ENCODE measurements around the gene AKT2.

AKT2 gene

DNA sequence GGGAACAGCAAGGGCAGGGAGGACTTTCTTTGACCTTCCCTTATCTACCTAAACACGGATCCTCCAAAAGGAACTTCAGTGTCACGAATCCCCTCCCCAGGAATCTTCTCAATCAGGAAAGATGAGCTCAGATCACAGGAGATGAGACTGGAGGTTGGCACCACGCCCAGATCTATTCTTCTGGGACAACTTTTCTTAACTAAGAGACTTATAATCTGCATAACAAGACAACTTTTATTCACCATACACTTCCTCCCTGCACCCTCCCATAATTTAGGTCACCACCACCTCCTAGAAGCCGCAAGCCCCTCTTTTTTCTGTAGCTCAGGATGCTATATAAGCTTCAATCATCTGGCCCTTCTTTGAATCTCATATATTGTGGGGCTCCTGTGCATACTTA is 19.2 kb upstream of the AKT2 start:
- DNase-seq (ENCODE audit: insufficient read length, low spot score) (no peak), FAIRE-seq (no peak)
- TF ChIP-seq TAF1 (IDR thresholded peaks at IDR 0.05; ENCODE audit: low read depth, low read length) (no peak), POLR2A (IDR thresholded peaks at IDR 0.05; ENCODE audit: low read depth, low read length) (no peak), SPI1 (IDR thresholded peaks at IDR 0.05; ENCODE audit: low read depth, low read length) (no peak), PAX5 (IDR thresholded peaks at IDR 0.05; ENCODE audit: insufficient read depth, low read length, severe bottlenecking) (no peak), POLR2AphosphoS5 (IDR thresholded peaks at IDR 0.05; ENCODE audit: low read depth, low read length) (no peak), POU2F2 (IDR thresholded peaks at IDR 0.05; ENCODE audit: low read depth, low read length) (no peak)

DNA sequence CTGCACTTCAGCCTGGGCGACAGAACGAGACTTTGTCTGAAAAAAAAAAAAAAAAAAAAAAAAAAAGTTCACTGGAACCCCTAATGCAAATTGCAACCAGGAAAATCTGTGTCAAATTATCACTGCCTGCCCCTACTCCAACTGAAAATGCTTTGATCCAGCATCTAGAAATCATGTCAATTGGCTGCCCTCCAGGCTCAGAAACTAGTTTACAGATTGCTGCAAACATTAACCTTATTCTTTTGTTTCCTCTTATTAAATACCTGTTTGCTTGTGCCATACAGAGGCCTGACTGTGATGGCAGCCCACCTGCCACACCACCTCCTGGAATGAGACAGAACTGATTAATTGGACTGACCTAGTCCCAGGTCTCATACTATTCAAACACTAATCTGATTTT is 18.6 kb upstream of the AKT2 start:
- FAIRE-seq (no peak), DNase-seq (ENCODE audit: insufficient read length, low spot score) (no peak)
- TF ChIP-seq POLR2AphosphoS5 (IDR thresholded peaks at IDR 0.05; ENCODE audit: low read depth, low read length) (no peak), POLR2A (IDR thresholded peaks at IDR 0.05; ENCODE audit: low read depth, low read length) (no peak), POU2F2 (IDR thresholded peaks at IDR 0.05; ENCODE audit: low read depth, low read length) (no peak), PAX5 (IDR thresholded peaks at IDR 0.05; ENCODE audit: insufficient read depth, low read length, severe bottlenecking) (no peak), TAF1 (IDR thresholded peaks at IDR 0.05; ENCODE audit: low read depth, low read length) (no peak), SPI1 (IDR thresholded peaks at IDR 0.05; ENCODE audit: low read depth, low read length) (no peak)

DNA sequence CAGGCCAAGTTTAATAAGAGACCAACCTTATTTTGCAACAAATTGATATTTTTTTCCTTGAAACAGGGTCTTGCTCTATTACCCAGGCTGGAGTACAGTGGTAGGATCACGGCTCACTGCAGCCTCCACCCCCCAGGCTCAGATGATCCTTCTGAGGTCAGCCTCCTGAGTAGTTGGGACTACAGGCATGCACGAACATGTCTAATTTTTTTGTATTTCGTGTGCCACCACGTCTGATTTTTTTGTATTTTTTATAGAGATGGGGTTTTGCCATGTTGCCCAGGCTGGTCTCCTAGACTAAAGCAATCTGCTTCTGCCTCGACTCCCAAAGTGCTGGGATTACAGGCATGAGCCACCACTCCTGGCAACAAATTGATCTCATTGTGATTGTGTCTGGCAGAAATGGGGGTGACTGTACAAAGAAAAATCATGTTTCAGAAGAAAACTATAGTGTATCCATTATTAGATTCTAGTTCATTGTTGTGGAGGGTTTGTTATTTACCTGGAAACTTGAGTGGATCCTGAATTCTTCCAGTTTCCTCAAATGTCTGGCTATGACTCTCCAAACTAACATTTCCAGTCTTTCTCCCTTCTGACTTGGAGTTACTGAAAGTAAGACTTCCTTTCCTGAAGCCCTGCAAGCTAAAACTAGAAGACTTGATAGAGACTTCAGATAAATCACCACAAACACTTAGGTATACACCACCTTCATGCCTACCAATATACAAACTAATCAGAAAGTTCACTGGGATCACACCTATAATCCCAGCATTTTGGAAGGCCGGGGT is 17.3 kb upstream of the AKT2 start:
- no peak for DNase-seq (ENCODE audit: insufficient read length, low spot score)
- no peak for FAIRE-seq
- TF ChIP-seq POLR2A (IDR thresholded peaks at IDR 0.05; ENCODE audit: low read depth, low read length) (no peak), TAF1 (IDR thresholded peaks at IDR 0.05; ENCODE audit: low read depth, low read length) (no peak), POLR2AphosphoS5 (IDR thresholded peaks at IDR 0.05; ENCODE audit: low read depth, low read length) (no peak), SPI1 (IDR thresholded peaks at IDR 0.05; ENCODE audit: low read depth, low read length) (no peak), POU2F2 (IDR thresholded peaks at IDR 0.05; ENCODE audit: low read depth, low read length) (no peak), PAX5 (IDR thresholded peaks at IDR 0.05; ENCODE audit: insufficient read depth, low read length, severe bottlenecking) (no peak)

DNA sequence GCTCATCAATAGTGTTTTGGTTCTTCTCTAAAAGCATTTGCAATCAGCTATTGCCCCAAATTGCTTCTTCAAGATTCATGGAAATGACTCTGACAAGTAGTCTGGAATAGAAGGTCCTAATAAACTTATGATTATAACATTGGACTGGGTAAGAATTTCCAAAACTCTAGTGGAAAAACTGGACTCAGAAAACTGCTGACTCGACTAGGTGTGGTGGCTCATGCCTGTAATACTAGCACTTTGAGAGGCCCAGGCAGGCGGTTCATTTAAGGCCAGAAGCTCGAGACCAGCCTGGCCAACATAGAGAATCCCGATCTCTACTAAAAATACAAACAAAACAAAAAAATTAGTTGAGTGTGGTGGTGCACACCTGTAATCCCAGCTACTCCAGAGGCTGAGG is 15.5 kb upstream of the AKT2 start:
- FAIRE-seq (no peak), DNase-seq (ENCODE audit: insufficient read length, low spot score) (no peak)
- TF ChIP-seq SPI1 (IDR thresholded peaks at IDR 0.05; ENCODE audit: low read depth, low read length) (no peak), POLR2A (IDR thresholded peaks at IDR 0.05; ENCODE audit: low read depth, low read length) (no peak), POU2F2 (IDR thresholded peaks at IDR 0.05; ENCODE audit: low read depth, low read length) (no peak), PAX5 (IDR thresholded peaks at IDR 0.05; ENCODE audit: insufficient read depth, low read length, severe bottlenecking) (no peak), POLR2AphosphoS5 (IDR thresholded peaks at IDR 0.05; ENCODE audit: low read depth, low read length) (no peak), TAF1 (IDR thresholded peaks at IDR 0.05; ENCODE audit: low read depth, low read length) (no peak)

DNA sequence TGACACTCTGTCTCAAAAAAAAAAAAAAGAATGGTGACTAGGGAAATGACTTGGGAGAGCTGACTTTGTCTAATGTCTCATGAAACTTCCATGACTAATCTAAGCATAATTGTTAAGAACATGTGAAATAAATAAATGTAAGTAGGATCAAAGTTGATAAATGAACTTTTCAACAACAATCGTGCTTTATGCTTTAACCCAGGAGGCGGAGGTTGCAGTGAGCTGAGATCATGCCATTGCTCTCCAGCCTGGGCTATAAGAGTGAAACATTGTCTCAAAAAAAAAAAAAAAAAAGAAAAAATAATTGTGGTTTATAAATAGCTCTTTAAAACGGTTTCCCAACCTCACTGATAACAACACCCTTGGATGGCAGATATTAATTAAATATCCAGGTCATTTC is 12.9 kb upstream of the AKT2 start:
- DNase-seq (ENCODE audit: insufficient read length, low spot score) (no peak), FAIRE-seq (no peak)
- TF ChIP-seq TAF1 (IDR thresholded peaks at IDR 0.05; ENCODE audit: low read depth, low read length), result no peak
- no peak for TF ChIP-seq POLR2A (IDR thresholded peaks at IDR 0.05; ENCODE audit: low read depth, low read length)
- TF ChIP-seq PAX5 (IDR thresholded peaks at IDR 0.05; ENCODE audit: insufficient read depth, low read length, severe bottlenecking), result no peak
- TF ChIP-seq POLR2AphosphoS5 (IDR thresholded peaks at IDR 0.05; ENCODE audit: low read depth, low read length), result no peak
- no peak for TF ChIP-seq POU2F2 (IDR thresholded peaks at IDR 0.05; ENCODE audit: low read depth, low read length)
- no peak for TF ChIP-seq SPI1 (IDR thresholded peaks at IDR 0.05; ENCODE audit: low read depth, low read length)

DNA sequence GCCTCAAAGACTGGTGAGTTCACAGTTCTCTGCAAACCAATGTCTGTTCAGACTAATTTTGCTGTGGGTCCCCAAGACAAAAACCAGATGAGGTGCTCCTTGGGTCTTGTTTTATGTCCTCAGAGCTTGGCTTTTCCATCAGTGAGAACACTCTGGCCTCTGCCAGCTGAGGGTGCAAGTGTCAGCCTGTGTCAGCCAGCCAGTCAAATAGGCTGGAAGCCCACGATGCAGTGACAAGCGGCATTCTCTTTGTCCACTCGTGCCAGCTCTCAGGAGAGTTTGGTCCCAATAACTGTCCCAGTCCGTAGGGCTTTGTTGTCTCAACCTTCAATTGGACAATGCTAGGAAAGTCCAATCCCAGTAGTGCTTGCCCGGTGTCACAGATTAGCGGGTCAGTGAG is 9.4 kb upstream of the AKT2 start:
- DNase-seq (ENCODE audit: insufficient read length, low spot score), result no peak
- TF ChIP-seq POLR2A (IDR thresholded peaks at IDR 0.05; ENCODE audit: low read depth, low read length), result no peak
- no peak for TF ChIP-seq SPI1 (IDR thresholded peaks at IDR 0.05; ENCODE audit: low read depth, low read length)
- TF ChIP-seq PAX5 (IDR thresholded peaks at IDR 0.05; ENCODE audit: insufficient read depth, low read length, severe bottlenecking), result no peak
- TF ChIP-seq POLR2AphosphoS5 (IDR thresholded peaks at IDR 0.05; ENCODE audit: low read depth, low read length), result no peak
- no peak for TF ChIP-seq POU2F2 (IDR thresholded peaks at IDR 0.05; ENCODE audit: low read depth, low read length)
- no peak for FAIRE-seq

DNA sequence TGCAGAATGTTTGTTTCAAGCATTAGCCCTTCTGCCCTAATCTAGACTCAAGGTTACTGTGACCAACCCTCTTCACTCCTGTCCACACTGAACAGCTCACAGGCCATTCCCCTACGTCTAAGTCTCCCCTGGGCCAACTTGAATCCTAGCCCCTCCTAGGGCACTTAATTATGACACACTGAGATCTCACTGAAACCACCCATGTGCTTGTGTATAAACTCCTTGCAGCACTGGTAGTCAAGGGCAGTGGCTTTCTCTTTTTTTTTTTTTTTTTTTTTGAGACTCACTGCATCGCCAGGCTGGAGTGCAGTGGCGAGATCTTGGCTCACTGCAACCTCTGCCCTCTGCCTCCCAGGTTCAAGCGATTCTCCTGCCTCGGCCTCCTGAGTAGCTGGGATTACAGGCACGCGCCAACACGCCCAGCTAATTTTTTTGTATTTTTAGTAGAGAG is 1.9 kb upstream of the AKT2 start:
- no peak for FAIRE-seq
- DNase-seq (ENCODE audit: insufficient read length, low spot score), result no peak
- TF ChIP-seq PAX5 (IDR thresholded peaks at IDR 0.05; ENCODE audit: insufficient read depth, low read length, severe bottlenecking) (no peak), TAF1 (IDR thresholded peaks at IDR 0.05; ENCODE audit: low read depth, low read length) (no peak), POLR2AphosphoS5 (IDR thresholded peaks at IDR 0.05; ENCODE audit: low read depth, low read length) (no peak), POU2F2 (IDR thresholded peaks at IDR 0.05; ENCODE audit: low read depth, low read length) (no peak), POLR2A (IDR thresholded peaks at IDR 0.05; ENCODE audit: low read depth, low read length) (no peak), SPI1 (IDR thresholded peaks at IDR 0.05; ENCODE audit: low read depth, low read length) (no peak)

DNA sequence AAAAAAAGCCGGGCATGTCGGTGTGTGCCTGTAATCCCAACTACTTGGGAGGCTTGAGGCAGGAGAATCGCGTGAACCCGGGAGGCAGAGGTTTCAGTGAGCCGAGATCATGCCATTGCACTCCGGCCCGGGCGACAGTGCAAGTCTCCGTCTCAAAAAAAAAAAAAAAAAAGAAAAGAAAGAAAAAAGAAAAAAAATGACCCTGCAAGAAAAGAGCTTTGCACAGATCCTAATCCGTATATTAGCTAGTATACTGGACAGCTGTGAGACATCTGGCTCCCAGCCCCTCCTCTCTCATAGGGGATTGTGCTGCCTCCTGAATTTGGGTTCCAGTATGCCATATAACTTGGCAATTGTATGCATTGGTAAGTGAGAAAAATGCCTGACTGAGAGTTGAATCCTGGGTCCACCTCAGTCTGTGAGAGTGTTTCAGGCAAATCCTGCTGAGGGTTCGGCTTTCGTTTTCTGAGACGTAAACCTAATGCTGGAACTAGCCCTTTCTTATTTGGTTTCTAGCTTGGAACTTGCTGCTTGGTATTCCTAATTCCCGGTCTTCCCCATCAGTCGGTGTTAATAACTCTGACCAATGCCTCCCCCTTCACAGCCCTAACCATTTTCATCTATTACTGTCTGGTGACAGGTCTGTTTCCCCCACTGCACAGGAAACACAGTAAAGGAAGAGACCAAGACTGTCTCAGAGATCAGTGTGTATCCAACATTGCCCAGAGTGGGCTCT is 1.3 kb upstream of the AKT2 start:
- TF ChIP-seq POU2F2 (IDR thresholded peaks at IDR 0.05; ENCODE audit: low read depth, low read length), result no peak
- TF ChIP-seq SPI1 (IDR thresholded peaks at IDR 0.05; ENCODE audit: low read depth, low read length), result no peak
- TF ChIP-seq PAX5 (IDR thresholded peaks at IDR 0.05; ENCODE audit: insufficient read depth, low read length, severe bottlenecking), result no peak
- TF ChIP-seq POLR2AphosphoS5 (IDR thresholded peaks at IDR 0.05; ENCODE audit: low read depth, low read length), result no peak
- DNase-seq (ENCODE audit: insufficient read length, low spot score) (no peak), FAIRE-seq (no peak)
